Endothelial cell of umbilical vein (primary cell): ENCODE data around the gene PROZ.

Experiments used
- EZH2 ChIP-seq: IDR thresholded peaks from 2 replicates; pipeline ENCODE4 v1.6.1; 2012; ENCODE audit warnings: borderline replicate concordance, low read depth, mild to moderate bottlenecking, moderate library complexity, low read length, inconsistent platforms; ENCODE audit not compliant: severe bottlenecking
- POLR2A ChIP-seq: IDR thresholded peaks from 2 replicates; pipeline ENCODE4 v1.6.1; 2012; ENCODE audit warnings: low read depth, mild to moderate bottlenecking, control low read depth, low read length

- TF ChIP-seq EZH2 (no peak), POLR2A (no peak)
These were observed 5.3 kb upstream of the PROZ start for GRCh38 chr13:113152984-113153809.
